GM23338 (cell line): ENCODE measurements around the gene TMSB4Y.

Source experiments
- CREB1 ChIP-seq: fragments of 250-450 bp; sonication (Bioruptor Pico); IDR thresholded peaks from 2 replicates; pipeline ENCODE4 v1.5.0; 2020; ENCODE audit warnings: low read depth, mild to moderate bottlenecking, moderate library complexity
- CTCF ChIP-seq, 2 experiments: fragments of 200-600 bp in 1 of 2; sonication (generic) in 1 of 2; conservative IDR thresholded peaks; 2 replicates each; pipeline versions ENCODE4 v1.5.1 to v1.6.1; 2016 to 2017; ENCODE audit warnings: antibody characterized with exemption in 2 of 2, low read depth in 2 of 2, mild to moderate bottlenecking in 2 of 2, moderate library complexity in 1 of 2
- EZH2 ChIP-seq: fragments of 200-600 bp; sonication (generic); IDR thresholded peaks from one replicate; pipeline ENCODE4 v1.8.0; 2017; ENCODE audit warnings: antibody characterized with exemption, mild to moderate bottlenecking, low read depth; ENCODE audit not compliant: unreplicated experiment
- EZH2phosphoT487 ChIP-seq: fragments of 200-600 bp; sonication (generic); IDR thresholded peaks from one replicate; pipeline ENCODE4 v1.8.1; 2018; ENCODE audit warnings: antibody characterized with exemption; ENCODE audit not compliant: unreplicated experiment
- JUNB ChIP-seq: IDR thresholded peaks from one replicate; pipeline ENCODE4 v1.6.1; 2016; ENCODE audit warnings: antibody characterized with exemption; ENCODE audit not compliant: unreplicated experiment
- NANOG ChIP-seq: IDR thresholded peaks from 2 replicates; pipeline ENCODE4 v1.6.1; 2016; ENCODE audit warnings: antibody characterized with exemption, borderline replicate concordance
- POLR2AphosphoS5 ChIP-seq: IDR thresholded peaks from 2 replicates; pipeline ENCODE4 v1.6.1; 2016; ENCODE audit warnings: antibody characterized with exemption, low read depth
- STAT1 ChIP-seq: IDR thresholded peaks from one replicate; pipeline ENCODE4 v1.6.1; 2016; ENCODE audit warnings: antibody characterized with exemption; ENCODE audit not compliant: unreplicated experiment
- ZNF114 ChIP-seq: fragments of 250-450 bp; sonication (Bioruptor Pico); IDR thresholded peaks from 2 replicates; pipeline ENCODE4 v1.5.0; 2020; ENCODE audit warnings: mild to moderate bottlenecking, moderate library complexity
- TF ChIP-seq, protein P1 (sequence below): IDR thresholded peaks from 2 replicates; pipeline ENCODE4 v1.6.1; 2016; ENCODE audit warnings: antibody characterized with exemption
- TF ChIP-seq, protein P2 (sequence below): fragments of 250-450 bp; sonication (Bioruptor Pico); IDR thresholded peaks from 2 replicates; pipeline ENCODE4 v1.5.0; 2020; ENCODE audit warnings: mild to moderate bottlenecking, moderate library complexity
- TF ChIP-seq, protein P3 (sequence below): IDR thresholded peaks from one replicate; pipeline ENCODE4 v1.6.1; 2018; ENCODE audit warnings: antibody characterized with exemption; ENCODE audit not compliant: unreplicated experiment

DNA sequence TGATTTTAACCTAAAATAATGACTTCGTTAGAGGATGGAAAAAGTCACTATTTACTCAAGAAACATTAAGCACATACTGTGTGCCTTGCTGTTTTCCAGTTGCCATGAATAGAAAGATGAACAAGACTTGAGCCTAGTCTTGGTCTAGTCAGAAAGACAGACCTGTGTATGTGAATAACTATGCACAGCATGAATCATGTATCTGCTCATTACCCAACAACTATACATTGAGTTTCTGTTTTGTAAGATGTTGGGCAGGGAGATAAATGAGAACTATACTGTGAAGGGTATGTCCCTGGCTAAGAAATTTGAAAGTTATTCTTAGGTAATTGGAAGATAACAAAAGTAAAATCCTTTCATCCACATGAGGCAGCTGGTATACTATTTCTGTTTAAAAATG lies 4.3 kb downstream of the TMSB4Y start:
- TF ChIP-seq CREB1 (CRISPR knock-in tag) (no peak), CTCF (conservative IDR thresholded peaks at IDR 0.05; ENCODE audit: low read depth in 2 of 2) (no peak), EZH2phosphoT487 (no peak), POLR2AphosphoS5 (no peak), EZH2 (no peak), JUNB (no peak), STAT1 (no peak), NANOG (no peak), ZNF114 (CRISPR knock-in tag) (no peak)
- TF ChIP-seq, protein P1, sequence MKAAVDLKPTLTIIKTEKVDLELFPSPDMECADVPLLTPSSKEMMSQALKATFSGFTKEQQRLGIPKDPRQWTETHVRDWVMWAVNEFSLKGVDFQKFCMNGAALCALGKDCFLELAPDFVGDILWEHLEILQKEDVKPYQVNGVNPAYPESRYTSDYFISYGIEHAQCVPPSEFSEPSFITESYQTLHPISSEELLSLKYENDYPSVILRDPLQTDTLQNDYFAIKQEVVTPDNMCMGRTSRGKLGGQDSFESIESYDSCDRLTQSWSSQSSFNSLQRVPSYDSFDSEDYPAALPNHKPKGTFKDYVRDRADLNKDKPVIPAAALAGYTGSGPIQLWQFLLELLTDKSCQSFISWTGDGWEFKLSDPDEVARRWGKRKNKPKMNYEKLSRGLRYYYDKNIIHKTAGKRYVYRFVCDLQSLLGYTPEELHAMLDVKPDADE, result no peak
- TF ChIP-seq, protein P2, sequence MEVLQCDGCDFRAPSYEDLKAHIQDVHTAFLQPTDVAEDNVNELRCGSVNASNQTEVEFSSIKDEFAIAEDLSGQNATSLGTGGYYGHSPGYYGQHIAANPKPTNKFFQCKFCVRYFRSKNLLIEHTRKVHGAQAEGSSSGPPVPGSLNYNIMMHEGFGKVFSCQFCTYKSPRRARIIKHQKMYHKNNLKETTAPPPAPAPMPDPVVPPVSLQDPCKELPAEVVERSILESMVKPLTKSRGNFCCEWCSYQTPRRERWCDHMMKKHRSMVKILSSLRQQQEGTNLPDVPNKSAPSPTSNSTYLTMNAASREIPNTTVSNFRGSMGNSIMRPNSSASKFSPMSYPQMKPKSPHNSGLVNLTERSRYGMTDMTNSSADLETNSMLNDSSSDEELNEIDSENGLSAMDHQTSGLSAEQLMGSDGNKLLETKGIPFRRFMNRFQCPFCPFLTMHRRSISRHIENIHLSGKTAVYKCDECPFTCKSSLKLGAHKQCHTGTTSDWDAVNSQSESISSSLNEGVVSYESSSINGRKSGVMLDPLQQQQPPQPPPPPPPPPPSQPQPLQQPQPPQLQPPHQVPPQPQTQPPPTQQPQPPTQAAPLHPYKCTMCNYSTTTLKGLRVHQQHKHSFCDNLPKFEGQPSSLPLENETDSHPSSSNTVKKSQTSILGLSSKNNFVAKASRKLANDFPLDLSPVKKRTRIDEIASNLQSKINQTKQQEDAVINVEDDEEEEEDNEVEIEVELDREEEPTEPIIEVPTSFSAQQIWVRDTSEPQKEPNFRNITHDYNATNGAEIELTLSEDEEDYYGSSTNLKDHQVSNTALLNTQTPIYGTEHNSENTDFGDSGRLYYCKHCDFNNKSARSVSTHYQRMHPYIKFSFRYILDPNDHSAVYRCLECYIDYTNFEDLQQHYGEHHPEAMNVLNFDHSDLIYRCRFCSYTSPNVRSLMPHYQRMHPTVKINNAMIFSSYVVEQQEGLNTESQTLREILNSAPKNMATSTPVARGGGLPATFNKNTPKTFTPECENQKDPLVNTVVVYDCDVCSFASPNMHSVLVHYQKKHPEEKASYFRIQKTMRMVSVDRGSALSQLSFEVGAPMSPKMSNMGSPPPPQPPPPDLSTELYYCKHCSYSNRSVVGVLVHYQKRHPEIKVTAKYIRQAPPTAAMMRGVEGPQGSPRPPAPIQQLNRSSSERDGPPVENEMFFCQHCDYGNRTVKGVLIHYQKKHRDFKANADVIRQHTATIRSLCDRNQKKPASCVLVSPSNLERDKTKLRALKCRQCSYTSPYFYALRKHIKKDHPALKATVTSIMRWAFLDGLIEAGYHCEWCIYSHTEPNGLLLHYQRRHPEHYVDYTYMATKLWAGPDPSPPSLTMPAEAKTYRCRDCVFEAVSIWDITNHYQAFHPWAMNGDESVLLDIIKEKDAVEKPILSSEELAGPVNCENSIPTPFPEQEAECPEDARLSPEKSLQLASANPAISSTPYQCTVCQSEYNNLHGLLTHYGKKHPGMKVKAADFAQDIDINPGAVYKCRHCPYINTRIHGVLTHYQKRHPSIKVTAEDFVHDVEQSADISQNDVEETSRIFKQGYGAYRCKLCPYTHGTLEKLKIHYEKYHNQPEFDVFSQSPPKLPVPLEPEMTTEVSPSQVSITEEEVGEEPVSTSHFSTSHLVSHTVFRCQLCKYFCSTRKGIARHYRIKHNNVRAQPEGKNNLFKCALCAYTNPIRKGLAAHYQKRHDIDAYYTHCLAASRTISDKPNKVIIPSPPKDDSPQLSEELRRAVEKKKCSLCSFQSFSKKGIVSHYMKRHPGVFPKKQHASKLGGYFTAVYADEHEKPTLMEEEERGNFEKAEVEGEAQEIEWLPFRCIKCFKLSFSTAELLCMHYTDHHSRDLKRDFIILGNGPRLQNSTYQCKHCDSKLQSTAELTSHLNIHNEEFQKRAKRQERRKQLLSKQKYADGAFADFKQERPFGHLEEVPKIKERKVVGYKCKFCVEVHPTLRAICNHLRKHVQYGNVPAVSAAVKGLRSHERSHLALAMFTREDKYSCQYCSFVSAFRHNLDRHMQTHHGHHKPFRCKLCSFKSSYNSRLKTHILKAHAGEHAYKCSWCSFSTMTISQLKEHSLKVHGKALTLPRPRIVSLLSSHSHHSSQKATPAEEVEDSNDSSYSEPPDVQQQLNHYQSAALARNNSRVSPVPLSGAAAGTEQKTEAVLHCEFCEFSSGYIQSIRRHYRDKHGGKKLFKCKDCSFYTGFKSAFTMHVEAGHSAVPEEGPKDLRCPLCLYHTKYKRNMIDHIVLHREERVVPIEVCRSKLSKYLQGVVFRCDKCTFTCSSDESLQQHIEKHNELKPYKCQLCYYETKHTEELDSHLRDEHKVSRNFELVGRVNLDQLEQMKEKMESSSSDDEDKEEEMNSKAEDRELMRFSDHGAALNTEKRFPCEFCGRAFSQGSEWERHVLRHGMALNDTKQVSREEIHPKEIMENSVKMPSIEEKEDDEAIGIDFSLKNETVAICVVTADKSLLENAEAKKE (CRISPR knock-in tag), result no peak
- TF ChIP-seq, protein P3, sequence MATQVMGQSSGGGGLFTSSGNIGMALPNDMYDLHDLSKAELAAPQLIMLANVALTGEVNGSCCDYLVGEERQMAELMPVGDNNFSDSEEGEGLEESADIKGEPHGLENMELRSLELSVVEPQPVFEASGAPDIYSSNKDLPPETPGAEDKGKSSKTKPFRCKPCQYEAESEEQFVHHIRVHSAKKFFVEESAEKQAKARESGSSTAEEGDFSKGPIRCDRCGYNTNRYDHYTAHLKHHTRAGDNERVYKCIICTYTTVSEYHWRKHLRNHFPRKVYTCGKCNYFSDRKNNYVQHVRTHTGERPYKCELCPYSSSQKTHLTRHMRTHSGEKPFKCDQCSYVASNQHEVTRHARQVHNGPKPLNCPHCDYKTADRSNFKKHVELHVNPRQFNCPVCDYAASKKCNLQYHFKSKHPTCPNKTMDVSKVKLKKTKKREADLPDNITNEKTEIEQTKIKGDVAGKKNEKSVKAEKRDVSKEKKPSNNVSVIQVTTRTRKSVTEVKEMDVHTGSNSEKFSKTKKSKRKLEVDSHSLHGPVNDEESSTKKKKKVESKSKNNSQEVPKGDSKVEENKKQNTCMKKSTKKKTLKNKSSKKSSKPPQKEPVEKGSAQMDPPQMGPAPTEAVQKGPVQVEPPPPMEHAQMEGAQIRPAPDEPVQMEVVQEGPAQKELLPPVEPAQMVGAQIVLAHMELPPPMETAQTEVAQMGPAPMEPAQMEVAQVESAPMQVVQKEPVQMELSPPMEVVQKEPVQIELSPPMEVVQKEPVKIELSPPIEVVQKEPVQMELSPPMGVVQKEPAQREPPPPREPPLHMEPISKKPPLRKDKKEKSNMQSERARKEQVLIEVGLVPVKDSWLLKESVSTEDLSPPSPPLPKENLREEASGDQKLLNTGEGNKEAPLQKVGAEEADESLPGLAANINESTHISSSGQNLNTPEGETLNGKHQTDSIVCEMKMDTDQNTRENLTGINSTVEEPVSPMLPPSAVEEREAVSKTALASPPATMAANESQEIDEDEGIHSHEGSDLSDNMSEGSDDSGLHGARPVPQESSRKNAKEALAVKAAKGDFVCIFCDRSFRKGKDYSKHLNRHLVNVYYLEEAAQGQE, result no peak
